CD4-positive, CD25-positive, alpha-beta regulatory T cell (primary cell): ENCODE data around the gene MYOM1. TPM values are rescaled to one million over a fixed set of nuclear protein-coding genes. Genes with fewer than 3 reads are reported as not detected.
A peak's percentile ranks its signal among the peaks of the same experiment; 100 is the strongest.

Source experiments
- ATAC-seq, 2 donors: fragments of 150-1000 bp; cut with Tn5 transposase; one replicate each; pipeline ENCODE4 v1.10.0; 2021; ENCODE audit warnings: low read depth in 2 of 2, moderate number of reproducible peaks in 2 of 2, moderate library complexity in 1 of 2
- DNase-seq, 3 donors: peaks; one replicate each; pipeline versions ENCODE4 v3.0.0 to v3.0.0-alpha.2; 2012 to 2022; ENCODE audit warnings: mixed read lengths in 1 of 3
- H3K27ac ChIP-seq: one replicate; pipeline ENCODE4 v1.7.0; 2013; ENCODE audit warnings: mild to moderate bottlenecking, low read length; ENCODE audit not compliant: insufficient read depth, poor library complexity, severe bottlenecking
- H3K27me3 ChIP-seq: one replicate; pipeline ENCODE4 v1.7.0; 2013; ENCODE audit warnings: low read length; ENCODE audit not compliant: control insufficient read depth, insufficient read depth
- H3K36me3 ChIP-seq: one replicate; pipeline ENCODE4 v1.7.0; 2013; ENCODE audit warnings: mild to moderate bottlenecking, low read length, moderate library complexity; ENCODE audit not compliant: control insufficient read depth, insufficient read depth
- H3K4me1 ChIP-seq: 2 replicates; pipeline ENCODE4 v1.7.0; 2013; ENCODE audit warnings: mild to moderate bottlenecking, low read length; ENCODE audit not compliant: insufficient read depth, control insufficient read depth, poor library complexity, severe bottlenecking
- H3K4me3 ChIP-seq: one replicate; pipeline ENCODE4 v1.7.0; 2013; ENCODE audit warnings: low read depth, mild to moderate bottlenecking, low read length, moderate library complexity
- H3K9me3 ChIP-seq, 2 experiments: 1 replicate in 1 of 2; 2 replicates in 1 of 2; pipeline ENCODE4 v1.7.0; 2013; ENCODE audit warnings: low read length in 2 of 2, mild to moderate bottlenecking in 1 of 2, moderate library complexity in 1 of 2; ENCODE audit not compliant: control insufficient read depth in 2 of 2
- H3K27ac Mint-ChIP-seq, 3 donors: one replicate each; pipeline ENCODE4 v1.8.0; 2020 to 2022; ENCODE audit warnings: mild to moderate bottlenecking in 3 of 3, mixed read lengths in 3 of 3, moderate library complexity in 2 of 3
- H3K27me3 Mint-ChIP-seq: one replicate; pipeline ENCODE4 v1.8.0; 2022; ENCODE audit warnings: mild to moderate bottlenecking, mixed read lengths
- H3K36me3 Mint-ChIP-seq: one replicate; pipeline ENCODE4 v1.8.0; 2020; ENCODE audit warnings: mixed read lengths
- H3K4me1 Mint-ChIP-seq, 4 donors: one replicate each; pipeline ENCODE4 v1.8.0; 2020 to 2022; ENCODE audit warnings: mixed read lengths in 4 of 4, mild to moderate bottlenecking in 1 of 4
- H3K4me3 Mint-ChIP-seq, 4 donors: one replicate each; pipeline ENCODE4 v1.8.0; 2020 to 2022; ENCODE audit warnings: mild to moderate bottlenecking in 4 of 4, mixed read lengths in 4 of 4, moderate library complexity in 3 of 4
- H3K9me3 Mint-ChIP-seq, 7 donors: one replicate each; pipeline ENCODE4 v1.8.0; 2020 to 2022; ENCODE audit warnings: mixed read lengths in 7 of 7, mild to moderate bottlenecking in 3 of 7, moderate library complexity in 2 of 7
- polyA plus RNA-seq, 4 donors: library from polyadenylated mRNA; unstranded; fragments of 300-500 nt; fragmentation: Illumina TruSeq; gene quantifications; one replicate each; pipeline ENCODE4 v1.2.3, GENCODE V29; 2021
- total RNA-seq: library from RNA; stranded (reverse); gene quantifications from one replicate; pipeline ENCODE4 v1.2.3, GENCODE V29; 2022

MYOM1 gene
- total and polyA plus RNA-seq, 5 donors from 2014 or later = 0.03 to 1.4 (median 0.49) TPM

DNA sequence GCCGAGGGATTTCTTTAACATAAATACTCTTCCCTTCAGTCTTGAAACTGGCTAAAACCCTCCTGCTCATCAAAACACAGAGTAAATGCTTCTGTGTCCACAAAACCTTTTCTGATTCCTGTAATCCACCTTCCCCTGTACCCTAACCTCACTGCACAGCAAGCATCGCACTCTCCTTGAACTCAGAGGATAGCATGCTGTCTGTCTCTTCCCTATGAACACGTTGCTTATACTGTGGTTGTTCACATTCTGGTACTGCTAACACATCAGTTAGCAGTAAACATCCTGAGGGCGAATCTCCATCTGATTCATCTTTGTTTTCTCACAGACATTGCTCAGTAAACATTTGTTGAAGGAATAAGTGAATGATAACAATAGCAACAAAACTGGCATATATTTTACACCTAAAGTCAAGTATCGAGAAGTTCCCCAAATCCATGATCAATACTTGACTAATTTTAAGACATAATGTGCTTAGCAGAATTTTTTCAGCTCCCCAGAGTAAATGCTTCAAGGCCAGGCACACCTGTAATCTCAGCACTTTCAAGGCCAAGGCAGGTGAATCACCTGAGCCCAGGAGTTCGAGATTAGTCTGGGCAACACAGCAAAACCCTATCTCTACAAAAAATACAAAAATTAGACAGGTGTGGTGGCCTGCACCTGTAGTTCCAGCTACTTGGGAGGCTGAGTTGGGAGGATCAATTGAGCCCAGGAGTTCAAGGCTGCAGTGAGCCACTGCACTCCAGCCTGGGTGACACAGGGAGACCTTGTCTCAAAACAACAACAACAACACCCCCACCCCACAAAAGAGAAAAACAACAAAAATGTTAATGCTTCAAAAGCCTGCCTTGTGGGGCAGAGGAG, 161.2 kb downstream of the MYOM1 start:
- H3K36me3 ChIP-seq = no peaks in the 10 kb centered on the region
- H3K4me1 Mint-ChIP-seq = peaks cover 35 to 64% (median 42%) of the 10 kb centered on the region in 4 donors
- ATAC-seq (peak; percentile 48 to 50), DNase-seq (peak in 1 of 3 donors; percentile 61)
- peaks cover 56% of the 10 kb centered on the region for H3K4me1 ChIP-seq
- H3K36me3 Mint-ChIP-seq = no peaks in the 10 kb centered on the region
- no peaks in the 10 kb centered on the region for H3K27me3 ChIP-seq
- peaks cover 0 to 3% (median 0%) of the 10 kb centered on the region in 7 donors for H3K9me3 Mint-ChIP-seq
- H3K27ac Mint-ChIP-seq = peak overlapping the region; percentile 64 to 84 (median 84)
- peak overlapping the region; percentile 65 for H3K4me3 ChIP-seq
- H3K4me3 Mint-ChIP-seq = peak overlapping the region; percentile 8 to 58 (median 38)
- peak overlapping the region; percentile 93 for H3K27ac ChIP-seq
- H3K9me3 ChIP-seq = no peaks in the 10 kb centered on the region
- H3K27me3 Mint-ChIP-seq = peaks cover 5% of the 10 kb centered on the region

DNA sequence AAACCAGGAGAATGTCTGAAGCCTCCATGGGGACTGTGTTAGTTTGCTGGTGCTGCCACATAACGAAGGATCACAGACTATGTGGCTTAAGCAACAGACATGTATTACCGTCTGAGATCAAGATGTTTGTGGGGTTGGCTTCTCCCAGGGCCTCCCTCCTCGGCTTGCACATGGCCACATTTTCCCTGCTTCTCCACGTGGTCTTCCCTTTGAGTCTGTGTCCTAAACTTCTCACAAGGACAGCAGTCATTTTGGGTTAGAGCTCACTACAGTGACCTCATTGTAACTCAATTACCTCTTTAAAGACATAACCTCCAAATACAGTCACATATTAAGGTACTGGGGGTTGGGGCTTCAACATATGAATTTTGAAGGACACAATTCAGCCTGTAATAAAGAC, 162.2 kb downstream of the MYOM1 start:
- H3K27me3 Mint-ChIP-seq = peaks cover 10% of the 10 kb centered on the region
- Histone ChIP-seq H3K36me3 (no peaks in the 10 kb centered on the region), H3K4me1 (peaks cover 49% of the 10 kb centered on the region), H3K4me3 (no peak overlapping the region), H3K9me3 (no peaks in the 10 kb centered on the region), H3K27me3 (no peaks in the 10 kb centered on the region), H3K27ac (no peak overlapping the region)
- peak overlapping the region; percentile 64 to 84 (median 84) for H3K27ac Mint-ChIP-seq
- H3K36me3 Mint-ChIP-seq = no peaks in the 10 kb centered on the region
- DNase-seq (no peak), ATAC-seq (no peak)
- peaks cover 30 to 56% (median 36%) of the 10 kb centered on the region in 4 donors for H3K4me1 Mint-ChIP-seq
- H3K9me3 Mint-ChIP-seq = peaks cover 0 to 8% (median 0%) of the 10 kb centered on the region in 7 donors
- H3K4me3 Mint-ChIP-seq = no peak overlapping the region

DNA sequence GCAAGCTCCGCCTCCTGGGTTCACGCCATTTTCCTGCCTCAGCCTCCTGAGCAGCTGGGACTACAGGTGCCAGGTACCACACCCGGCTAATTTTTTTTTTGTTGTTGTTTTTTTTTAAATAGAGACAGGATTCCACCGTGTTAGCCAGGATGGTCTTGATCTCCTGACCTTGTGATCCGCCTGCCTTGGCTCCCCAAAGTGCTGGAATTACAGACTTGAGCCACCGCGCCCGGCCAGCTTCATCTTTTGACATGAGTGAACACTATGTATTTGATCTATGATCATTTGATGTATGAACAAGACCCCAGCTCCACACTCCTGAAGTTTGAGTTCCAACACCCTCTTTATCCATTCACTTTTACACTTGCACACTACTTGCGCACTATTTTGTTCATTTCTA, 163.5 kb downstream of the MYOM1 start:
- H3K4me3 ChIP-seq = no peak overlapping the region
- H3K9me3 ChIP-seq = no peaks in the 10 kb centered on the region
- Mint-ChIP-seq H3K9me3 (peaks cover 0 to 8% (median 0%) of the 10 kb centered on the region in 7 donors), H3K27me3 (peaks cover 10% of the 10 kb centered on the region), H3K4me1 (peaks cover 21 to 50% (median 28%) of the 10 kb centered on the region in 4 donors), H3K27ac (no peak overlapping the region), H3K4me3 (no peak overlapping the region), H3K36me3 (no peaks in the 10 kb centered on the region)
- no peaks in the 10 kb centered on the region for H3K27me3 ChIP-seq
- DNase-seq (no peak), ATAC-seq (no peak)
- H3K36me3 ChIP-seq = no peaks in the 10 kb centered on the region
- H3K4me1 ChIP-seq = peaks cover 37% of the 10 kb centered on the region
- no peak overlapping the region for H3K27ac ChIP-seq

DNA sequence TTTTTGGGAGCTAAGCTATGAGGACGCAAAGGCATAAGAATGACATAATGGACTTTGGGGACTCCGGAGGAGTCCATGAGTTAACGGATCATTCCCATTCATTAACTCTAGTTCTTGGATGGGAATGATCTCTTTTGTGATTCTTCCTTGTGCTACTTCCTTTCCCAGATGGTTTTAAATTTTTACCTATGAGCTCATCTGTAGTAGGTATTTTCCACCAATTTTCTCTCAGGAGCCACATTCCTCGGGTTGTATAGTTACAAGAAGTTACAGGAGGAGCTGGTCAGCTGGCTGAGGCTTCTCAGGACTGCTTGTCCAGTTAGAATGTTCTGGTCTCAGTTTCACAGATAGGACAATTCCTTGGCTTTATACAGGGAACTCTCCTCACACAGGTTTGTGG, 164.0 kb downstream of the MYOM1 start:
- H3K27me3 Mint-ChIP-seq = peaks cover 10% of the 10 kb centered on the region
- H3K36me3 Mint-ChIP-seq = no peaks in the 10 kb centered on the region
- no peak overlapping the region for H3K4me3 Mint-ChIP-seq
- H3K4me1 Mint-ChIP-seq = peaks cover 17 to 45% (median 23%) of the 10 kb centered on the region in 4 donors
- Histone ChIP-seq H3K27me3 (no peaks in the 10 kb centered on the region), H3K9me3 (no peaks in the 10 kb centered on the region), H3K27ac (no peak overlapping the region), H3K4me3 (no peak overlapping the region), H3K36me3 (no peaks in the 10 kb centered on the region), H3K4me1 (peaks cover 32% of the 10 kb centered on the region)
- H3K27ac Mint-ChIP-seq = no peak overlapping the region
- ATAC-seq = no peak
- peaks cover 0 to 8% (median 0%) of the 10 kb centered on the region in 7 donors for H3K9me3 Mint-ChIP-seq
- DNase-seq = no peak

DNA sequence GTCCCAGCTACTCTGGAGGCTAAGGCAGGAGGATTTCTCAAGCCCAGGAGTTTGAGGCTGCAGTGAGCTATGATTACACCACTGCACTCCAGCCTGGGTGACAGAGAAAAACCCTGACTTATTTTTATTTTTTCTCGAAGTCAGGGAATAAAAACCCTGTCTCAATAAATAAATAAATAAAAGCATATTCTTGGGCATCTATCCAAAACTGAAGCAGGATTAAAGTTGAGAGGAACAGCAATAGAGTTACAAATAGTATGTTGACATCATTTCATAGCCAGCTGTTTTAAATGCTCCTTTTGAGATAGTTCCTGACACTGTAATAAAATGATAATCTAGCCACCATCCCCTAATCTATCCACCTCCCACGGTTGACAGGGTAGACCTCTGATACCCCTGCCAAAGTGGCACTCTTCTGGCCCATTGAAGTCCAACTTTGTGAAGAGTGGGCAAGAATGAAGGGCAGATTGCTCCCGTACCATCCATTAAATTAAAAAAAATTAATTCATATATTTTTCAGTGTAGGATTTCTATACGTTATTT, 164.5 kb downstream of the MYOM1 start:
- DNase-seq (no peak), ATAC-seq (no peak)
- H3K4me3 Mint-ChIP-seq = no peak overlapping the region
- peak overlapping the region in 1 of 3 donors; percentile 92 for H3K27ac Mint-ChIP-seq
- no peak overlapping the region for H3K4me3 ChIP-seq
- H3K9me3 ChIP-seq = no peaks in the 10 kb centered on the region
- H3K27me3 Mint-ChIP-seq = peaks cover 10% of the 10 kb centered on the region
- H3K4me1 ChIP-seq = peaks cover 27% of the 10 kb centered on the region
- peaks cover 0 to 8% (median 0%) of the 10 kb centered on the region in 7 donors for H3K9me3 Mint-ChIP-seq
- no peaks in the 10 kb centered on the region for H3K27me3 ChIP-seq
- no peaks in the 10 kb centered on the region for H3K36me3 ChIP-seq
- H3K27ac ChIP-seq = no peak overlapping the region
- H3K4me1 Mint-ChIP-seq = peaks cover 12 to 39% (median 18%) of the 10 kb centered on the region in 4 donors
- H3K36me3 Mint-ChIP-seq = no peaks in the 10 kb centered on the region

DNA sequence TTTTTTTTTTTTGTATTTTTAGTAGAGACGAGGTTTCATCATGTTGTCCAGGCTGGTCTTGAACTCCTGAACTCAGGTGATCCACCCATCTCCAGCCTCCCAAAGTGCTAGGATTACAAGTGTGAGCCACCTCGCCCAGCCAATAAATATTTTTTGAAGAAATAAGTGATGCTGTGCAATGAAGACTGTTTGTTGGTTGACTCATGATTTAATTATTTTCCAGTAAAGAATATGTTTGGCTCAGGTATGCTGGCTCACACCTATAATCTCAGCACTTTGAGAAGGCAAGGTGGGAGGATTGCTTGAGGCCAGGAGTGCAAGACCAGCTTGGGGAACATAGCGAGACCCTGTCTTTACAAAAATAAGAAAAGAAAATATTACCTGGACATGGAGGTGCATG, 165.0 kb downstream of the MYOM1 start:
- Histone ChIP-seq H3K36me3 (no peaks in the 10 kb centered on the region), H3K4me3 (no peak overlapping the region), H3K27ac (no peak overlapping the region), H3K4me1 (peaks cover 22% of the 10 kb centered on the region), H3K9me3 (no peaks in the 10 kb centered on the region), H3K27me3 (no peaks in the 10 kb centered on the region)
- DNase-seq (no peak), ATAC-seq (no peak)
- Mint-ChIP-seq H3K27me3 (peaks cover 10% of the 10 kb centered on the region), H3K9me3 (peaks cover 0 to 8% (median 0%) of the 10 kb centered on the region in 7 donors), H3K27ac (peak overlapping the region in 1 of 3 donors; percentile 92), H3K4me1 (peaks cover 10 to 34% (median 17%) of the 10 kb centered on the region in 4 donors), H3K4me3 (no peak overlapping the region), H3K36me3 (no peaks in the 10 kb centered on the region)

DNA sequence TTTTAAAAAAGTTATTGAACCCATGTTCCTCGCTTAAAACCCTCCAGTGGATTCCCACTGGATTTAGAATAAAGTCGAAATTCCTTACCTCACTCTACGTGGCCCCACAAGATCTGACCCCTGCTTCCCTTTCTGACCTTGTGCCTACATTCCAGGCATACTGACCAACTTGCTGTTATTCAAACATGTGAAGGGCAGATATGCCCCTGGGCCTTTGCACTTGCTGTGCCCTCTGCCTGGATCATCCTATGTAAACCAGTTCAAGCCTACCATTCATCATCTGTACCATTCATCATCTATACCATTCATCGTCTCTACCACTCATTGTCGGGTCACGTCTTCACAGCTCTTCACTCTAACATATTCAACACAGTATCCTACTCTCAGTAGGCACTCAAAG, 165.6 kb downstream of the MYOM1 start:
- Histone ChIP-seq H3K27ac (no peak overlapping the region), H3K4me1 (peaks cover 16% of the 10 kb centered on the region), H3K36me3 (no peaks in the 10 kb centered on the region), H3K9me3 (no peaks in the 10 kb centered on the region), H3K27me3 (no peaks in the 10 kb centered on the region), H3K4me3 (no peak overlapping the region)
- H3K4me3 Mint-ChIP-seq = no peak overlapping the region
- DNase-seq (no peak), ATAC-seq (no peak)
- H3K27me3 Mint-ChIP-seq = peaks cover 10% of the 10 kb centered on the region
- peaks cover 7 to 29% (median 16%) of the 10 kb centered on the region in 4 donors for H3K4me1 Mint-ChIP-seq
- peak overlapping the region in 1 of 3 donors; percentile 66 for H3K27ac Mint-ChIP-seq
- no peaks in the 10 kb centered on the region for H3K36me3 Mint-ChIP-seq
- peaks cover 0 to 8% (median 0%) of the 10 kb centered on the region in 7 donors for H3K9me3 Mint-ChIP-seq
